Right lobe of liver (tissue), 4 donors: ENCODE measurements around the gene TSPAN6.

Experiments used
- CTCF ChIP-seq, 4 donors: fragments of 200-600 bp in 3 of 4; fragments of 450-650 bp in 1 of 4; IDR thresholded peaks; one replicate each; pipeline versions ENCODE4 v1.5.1 to v1.8.0; 2016 to 2022; ENCODE audit warnings: antibody characterized with exemption in 4 of 4, mild to moderate bottlenecking in 2 of 4
- POLR2A ChIP-seq: fragments of 450-650 bp; IDR thresholded peaks from one replicate; pipeline ENCODE4 v1.6.1; 2017; ENCODE audit warnings: antibody characterized with exemption, mild to moderate bottlenecking
- donor health status: DM: no; HTN: no; CAD: no.
- donor health status: DM: no; HTN: no; CAD: no.
- donor health status: DM: no; HTN: yes; CAD: no.

DNA sequence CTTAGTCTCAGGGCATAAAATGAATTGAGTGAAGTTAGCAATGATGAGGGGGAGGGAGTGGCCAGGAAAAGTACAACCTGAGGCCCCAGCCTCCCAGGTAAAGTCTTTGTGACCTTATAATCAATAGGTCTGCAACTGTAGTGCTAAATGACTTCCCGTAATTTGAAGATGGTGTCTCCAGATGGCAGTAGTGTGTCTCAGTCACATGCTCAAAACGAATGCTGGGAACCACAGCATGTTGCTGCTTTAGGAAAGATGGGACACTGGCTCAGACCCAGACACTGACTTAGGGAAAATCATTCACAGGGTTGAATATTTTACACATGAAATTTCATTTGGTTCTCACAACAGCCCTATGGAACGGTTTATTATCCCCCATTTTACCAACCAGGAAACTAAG, 17.7 kb upstream of the TSPAN6 start:
- TF ChIP-seq CTCF (IDR thresholded peaks at IDR 0.05): peak in 2 of 4 donors; percentile 26 to 31
- no peak for TF ChIP-seq POLR2A
